Keratinocyte (primary cell): ENCODE results near the gene ZNF337. TPM values are rescaled to one million over a fixed set of nuclear protein-coding genes. Genes with fewer than 3 reads are reported as not detected.

Source experiments
- DNase-seq: peaks from one replicate; pipeline ENCODE4 v3.0.0-alpha.2; 2011; ENCODE audit warnings: low read depth, missing footprints, low spot score
- FAIRE-seq: peaks from 2 replicates; lab custom pipeline; 2011; peaks lifted over from hg19 to GRCh38; lab: Jason Lieb, UNC
- H2AFZ ChIP-seq: 2 replicates; pipeline ENCODE4 v1.6.0; 2012; ENCODE audit warnings: low read length, control low read depth, inconsistent platforms; ENCODE audit not compliant: control insufficient read depth
- H3K27ac ChIP-seq: 2 replicates; pipeline ENCODE4 v1.5.1; 2011; ENCODE audit warnings: low read length; ENCODE audit not compliant: control insufficient read depth, insufficient read depth
- H3K27me3 ChIP-seq: 3 replicates; pipeline ENCODE4 v1.6.0; 2011; ENCODE audit warnings: low read length; ENCODE audit not compliant: control insufficient read depth, insufficient read depth; ENCODE audit errors: extremely low read depth
- H3K36me3 ChIP-seq, 2 experiments: 2 replicates in 1 of 2; 3 replicates in 1 of 2; pipeline ENCODE4 v1.5.1; 2011; ENCODE audit warnings: low read length in 2 of 2, mild to moderate bottlenecking in 1 of 2; ENCODE audit not compliant: control insufficient read depth in 2 of 2, insufficient read depth in 2 of 2; ENCODE audit errors: extremely low read depth in 1 of 2
- H3K4me1 ChIP-seq: 3 replicates; pipeline ENCODE4 v1.5.1; 2011; ENCODE audit warnings: low read length; ENCODE audit not compliant: control insufficient read depth, insufficient read depth; ENCODE audit errors: extremely low read depth
- H3K4me2 ChIP-seq: 3 replicates; pipeline ENCODE4 v1.6.0; 2011; ENCODE audit warnings: low read depth, low read length; ENCODE audit not compliant: control insufficient read depth, insufficient read depth; ENCODE audit errors: extremely low read depth
- H3K4me3 ChIP-seq, 3 experiments: fragments of 200-600 bp in 1 of 3; sonication (generic) in 1 of 3; 2 replicates in 2 of 3; 3 replicates in 1 of 3; pipeline ENCODE4 v1.5.1; 2011 to 2016; ENCODE audit warnings: low read length in 3 of 3, mild to moderate bottlenecking in 3 of 3, control low read depth in 2 of 3, inconsistent platforms in 1 of 3, low read depth in 1 of 3, mixed read lengths in 1 of 3, mixed run types in 1 of 3, moderate library complexity in 1 of 3; ENCODE audit not compliant: control insufficient read depth in 2 of 3, insufficient read depth in 2 of 3; ENCODE audit errors: extremely low read depth in 1 of 3
- H3K79me2 ChIP-seq: 2 replicates; pipeline ENCODE4 v1.6.0; 2012; ENCODE audit warnings: low read length; ENCODE audit not compliant: control insufficient read depth, insufficient read depth
- H3K9ac ChIP-seq: 3 replicates; pipeline ENCODE4 v1.6.0; 2011; ENCODE audit warnings: low read length; ENCODE audit not compliant: control insufficient read depth, insufficient read depth; ENCODE audit errors: extremely low read depth
- H3K9me1 ChIP-seq: 3 replicates; pipeline ENCODE4 v1.6.0; 2011; ENCODE audit warnings: low read length; ENCODE audit not compliant: control insufficient read depth, insufficient read depth; ENCODE audit errors: extremely low read depth
- H3K9me3 ChIP-seq: 2 replicates; pipeline ENCODE4 v1.5.1; 2012; ENCODE audit warnings: low read depth, low read length; ENCODE audit not compliant: control insufficient read depth
- H4K20me1 ChIP-seq: 3 replicates; pipeline ENCODE4 v1.6.0; 2011; ENCODE audit warnings: low read length; ENCODE audit not compliant: control insufficient read depth, insufficient read depth; ENCODE audit errors: extremely low read depth
- CTCF ChIP-seq, 3 experiments: IDR thresholded peaks in 1 of 3; conservative IDR thresholded peaks in 1 of 3; optimal IDR thresholded peaks in 1 of 3; 2 replicates in 2 of 3; 3 replicates in 1 of 3; pipeline versions ENCODE3 to v1.5.1; 2011; ENCODE audit warnings: low read length in 3 of 3, mild to moderate bottlenecking in 3 of 3, moderate library complexity in 2 of 3, control low read depth in 1 of 3, inconsistent platforms in 1 of 3; ENCODE audit not compliant: insufficient read depth in 2 of 3; ENCODE audit errors: extremely low read depth in 1 of 3
- EZH2 ChIP-seq: IDR thresholded peaks from one replicate; pipeline ENCODE4 v1.6.1; 2012; ENCODE audit warnings: inconsistent platforms, mild to moderate bottlenecking, low read length, moderate library complexity
- dilution Hi-C: fragments of 300-500 bp; cut with MboI; formaldehyde crosslinking; loops from one replicate; pipeline ENCODE4 v1.7.0; 2020; ENCODE audit warnings: low sequenced_read_pairs; ENCODE audit not compliant: extremely low pct_ligation_motif_present
- polyA plus RNA-seq, 5 experiments: library from polyadenylated mRNA; depleted of rRNA in 3 of 5; stranded (reverse) in 3 of 5; stranded (forward) in 1 of 5; unstranded in 1 of 5; fragments of >200 nt; gene quantifications; 1 replicate in 1 of 5; 2 replicates in 3 of 5; 3 replicates in 1 of 5; pipeline versions ENCODE4 v1.2.1 to v1.2.3, GENCODE V29; 2011 to 2012; ENCODE audit warnings: missing spikeins in 2 of 5, low read depth in 1 of 5, low replicate concordance in 1 of 5

ZNF337 gene
- polyA plus RNA-seq, 1 donor (not counting 4 experiments of a cell fraction or from before 2014, with no cell fraction given) = 15.9 TPM

DNA sequence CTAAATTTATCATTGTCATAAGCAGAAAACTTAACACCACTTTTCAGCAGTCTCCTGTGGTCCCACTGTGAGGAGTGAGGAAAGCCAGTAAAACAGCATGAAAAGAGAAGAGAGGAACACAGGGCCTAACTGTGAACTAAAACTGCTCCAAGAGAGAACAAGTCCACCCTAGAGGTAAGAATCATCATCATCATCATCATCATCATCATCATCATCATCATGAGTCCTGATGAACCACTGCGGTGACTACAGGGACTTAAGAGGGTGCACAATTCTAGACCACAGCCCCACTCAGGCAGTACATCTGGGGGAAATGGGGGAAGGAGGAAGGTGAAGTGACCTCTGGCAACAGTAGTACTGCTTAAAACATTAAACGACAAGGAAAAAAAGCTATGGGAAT is 13.6 kb downstream of the ZNF337 start:
- no peak overlapping the region for H3K4me2 ChIP-seq
- H3K27ac ChIP-seq = no peak overlapping the region
- H3K4me1 ChIP-seq = no peaks in the 10 kb centered on the region
- H3K27me3 ChIP-seq = no peaks in the 10 kb centered on the region
- H3K79me2 ChIP-seq = peaks cover 3% of the 10 kb centered on the region
- dilution Hi-C loops = no loop called here
- H3K9me3 ChIP-seq = no peaks in the 10 kb centered on the region
- no peak overlapping the region for H2AFZ ChIP-seq
- FAIRE-seq (no peak), DNase-seq (no peak)
- no peak overlapping the region for H3K9ac ChIP-seq
- TF ChIP-seq EZH2 = no peak
- no peak for TF ChIP-seq CTCF (optimal IDR thresholded peaks at IDR 0.05 in 1 of 3, IDR thresholded peaks at IDR 0.05 in 1 of 3, conservative IDR thresholded peaks at IDR 0.05 in 1 of 3; ENCODE audit: extremely low read depth in 1 of 3, insufficient read depth in 2 of 3, low read length in 3 of 3)
- H3K9me1 ChIP-seq = no peaks in the 10 kb centered on the region
- H3K4me3 ChIP-seq = no peak overlapping the region
- no peaks in the 10 kb centered on the region for H4K20me1 ChIP-seq
- H3K36me3 ChIP-seq = peaks cover 17 to 21% of the 10 kb centered on the region in 2 experiments

- Histone ChIP-seq H3K4me3 (no peak overlapping the region), H3K9me1 (no peaks in the 10 kb centered on the region), H3K4me2 (no peak overlapping the region), H3K9ac (no peak overlapping the region), H3K9me3 (no peaks in the 10 kb centered on the region), H3K27me3 (no peaks in the 10 kb centered on the region), H3K27ac (no peak overlapping the region), H3K4me1 (peaks cover 6% of the 10 kb centered on the region), H3K36me3 (peaks cover 21 to 35% of the 10 kb centered on the region in 2 experiments), H3K79me2 (peaks cover 3% of the 10 kb centered on the region), H2AFZ (no peak overlapping the region), H4K20me1 (no peaks in the 10 kb centered on the region)
- no peak for TF ChIP-seq EZH2
- TF ChIP-seq CTCF (optimal IDR thresholded peaks at IDR 0.05 in 1 of 3, IDR thresholded peaks at IDR 0.05 in 1 of 3, conservative IDR thresholded peaks at IDR 0.05 in 1 of 3; ENCODE audit: extremely low read depth in 1 of 3, insufficient read depth in 2 of 3, low read length in 3 of 3) = no peak
- FAIRE-seq = no peak
- no peak for DNase-seq
- dilution Hi-C loops = no loop called here
Observed at GRCh38 chr20:25676164-25676809, 20.4 kb downstream of the ZNF337 start.
